Activated T-helper 1 cell treated with anti-CD3 and anti-CD28 coated beads, Interleukin-12 subunit alpha, Interleukin-12 subunit beta, Interleukin-2, Interleukin-4 antibody, amounts not matched to agents 30 ng/mL and 10 ng/mL and 1 ng/mL, durations not matched to agents 14 hours and 24 hours and 36 hours (primary cell): ENCODE measurements around the gene SEMA6D. TPM values are rescaled to one million over a fixed set of nuclear protein-coding genes. Genes with fewer than 3 reads are reported as not detected.

ENCODE experiments used
- DNase-seq: peaks from one replicate; pipeline ENCODE4 v3.0.0; 2021; ENCODE audit warnings: low spot score
- H3K27ac Mint-ChIP-seq: one replicate; pipeline ENCODE4 v1.8.0; 2021; ENCODE audit warnings: mild to moderate bottlenecking, mixed read lengths
- H3K27me3 Mint-ChIP-seq: one replicate; pipeline ENCODE4 v1.8.0; 2022; ENCODE audit warnings: mild to moderate bottlenecking, moderate library complexity, mixed read lengths; ENCODE audit not compliant: insufficient read depth
- H3K36me3 Mint-ChIP-seq: one replicate; pipeline ENCODE4 v1.8.0; 2021; ENCODE audit warnings: low read depth, mixed read lengths
- H3K4me1 Mint-ChIP-seq: one replicate; pipeline ENCODE4 v1.8.0; 2021; ENCODE audit warnings: low read depth, mixed read lengths
- H3K4me3 Mint-ChIP-seq: one replicate; pipeline ENCODE4 v1.8.0; 2021; ENCODE audit warnings: mild to moderate bottlenecking, moderate library complexity, mixed read lengths
- H3K9me3 Mint-ChIP-seq: one replicate; pipeline ENCODE4 v1.8.0; 2021; ENCODE audit warnings: mixed read lengths
- intact Hi-C: fragments of 100-400 bp; cut with micrococcal nuclease; formaldehyde crosslinking; loops from one replicate; pipeline ENCODE4 v1.15.1; 2024
- total RNA-seq: library from RNA; stranded (reverse); gene quantifications from 2 replicates; pipeline ENCODE4 v1.2.3, GENCODE V29; 2022

The SEMA6D gene
- total RNA-seq, 1 donor from 2014 or later, result not detected

DNA sequence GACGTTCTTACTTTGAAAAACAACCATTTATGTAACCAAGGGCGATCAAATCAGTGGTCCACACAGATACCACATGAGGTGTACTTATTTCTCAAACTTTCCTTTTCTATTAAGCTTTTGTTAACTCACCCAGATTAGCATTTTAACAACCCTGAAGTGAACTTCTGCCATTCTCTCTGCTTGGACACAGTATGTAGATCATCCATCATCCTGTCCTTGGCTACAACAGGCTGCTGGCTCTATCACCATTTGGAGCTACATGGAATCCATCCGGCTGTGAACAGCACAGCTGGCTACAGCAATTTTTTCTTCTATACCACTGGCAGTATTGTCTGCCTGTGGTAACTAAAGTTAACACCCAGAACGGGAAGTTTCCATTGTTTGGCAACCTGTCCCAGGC, 4.4 kb downstream of the SEMA6D start:
- intact Hi-C loops, result no loop called here
- peaks cover 34% of the 10 kb centered on the region for H3K27me3 Mint-ChIP-seq

DNA sequence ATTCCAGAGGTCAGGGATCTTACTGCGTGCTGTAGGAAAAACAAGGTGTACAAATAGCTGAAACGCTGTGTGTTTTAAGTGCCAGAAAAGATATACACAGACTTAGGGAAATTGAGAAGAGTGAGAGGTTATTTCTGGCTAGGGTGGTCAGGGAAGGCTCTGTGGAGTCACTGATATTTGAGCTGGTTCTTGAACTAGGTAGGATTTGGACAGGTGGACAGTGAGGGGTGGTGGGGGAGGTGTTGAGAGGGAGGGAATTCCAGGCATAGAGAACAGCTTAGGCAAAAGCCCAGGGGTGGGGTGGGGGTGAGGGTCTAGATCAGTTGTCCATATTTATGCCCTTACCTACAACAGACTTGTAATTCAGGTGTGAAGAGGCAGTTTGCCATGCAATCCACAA, 7.0 kb downstream of the SEMA6D start:
- DNase-seq, result no peak
- intact Hi-C loops, result no loop called here
- Mint-ChIP-seq H3K36me3 (no peaks in the 10 kb centered on the region), H3K4me3 (no peak overlapping the region), H3K27me3 (peaks cover 14% of the 10 kb centered on the region), H3K9me3 (no peaks in the 10 kb centered on the region), H3K27ac (no peak overlapping the region), H3K4me1 (no peaks in the 10 kb centered on the region)

More for the DNA sequence above, 4.4 kb downstream of the SEMA6D start:
- Mint-ChIP-seq H3K36me3 (no peaks in the 10 kb centered on the region), H3K4me3 (no peak overlapping the region), H3K4me1 (no peaks in the 10 kb centered on the region), H3K27ac (no peak overlapping the region), H3K9me3 (no peaks in the 10 kb centered on the region)
- DNase-seq, result no peak

- Mint-ChIP-seq H3K4me3 (no peak overlapping the region), H3K36me3 (no peaks in the 10 kb centered on the region), H3K4me1 (no peaks in the 10 kb centered on the region), H3K9me3 (no peaks in the 10 kb centered on the region), H3K27ac (no peak overlapping the region), H3K27me3 (peaks cover 7% of the 10 kb centered on the region)
- intact Hi-C loops, result no loop called here
- DNase-seq, result no peak
These were observed 7.7 kb downstream of the SEMA6D start for GRCh38 chr15:47725051-47725450.

DNA sequence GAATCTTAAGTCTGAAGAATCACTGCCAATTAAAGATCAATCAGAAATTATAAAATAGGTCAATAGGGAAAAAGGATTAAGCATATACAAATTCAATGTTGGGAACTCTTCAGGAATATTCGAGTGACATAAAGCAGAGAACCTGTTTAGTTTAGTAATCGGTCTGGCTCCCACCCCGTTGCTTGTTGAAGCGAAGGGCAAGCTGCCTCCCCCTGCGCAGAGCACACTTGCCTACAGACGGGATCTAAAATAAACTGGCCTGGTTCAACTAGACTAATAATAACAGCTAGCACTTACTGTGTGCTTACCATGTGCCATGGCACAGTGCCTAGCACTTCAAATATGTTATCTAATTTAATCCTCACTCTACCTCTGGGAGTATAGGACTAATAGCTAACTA, 8.6 kb downstream of the SEMA6D start:
- no peaks in the 10 kb centered on the region for H3K36me3 Mint-ChIP-seq
- intact Hi-C loops, result no loop called here
- no peak for DNase-seq
- H3K4me3 Mint-ChIP-seq, result no peak overlapping the region
- no peaks in the 10 kb centered on the region for H3K9me3 Mint-ChIP-seq
- H3K27ac Mint-ChIP-seq, result no peak overlapping the region
- no peaks in the 10 kb centered on the region for H3K27me3 Mint-ChIP-seq
- H3K4me1 Mint-ChIP-seq, result no peaks in the 10 kb centered on the region

DNA sequence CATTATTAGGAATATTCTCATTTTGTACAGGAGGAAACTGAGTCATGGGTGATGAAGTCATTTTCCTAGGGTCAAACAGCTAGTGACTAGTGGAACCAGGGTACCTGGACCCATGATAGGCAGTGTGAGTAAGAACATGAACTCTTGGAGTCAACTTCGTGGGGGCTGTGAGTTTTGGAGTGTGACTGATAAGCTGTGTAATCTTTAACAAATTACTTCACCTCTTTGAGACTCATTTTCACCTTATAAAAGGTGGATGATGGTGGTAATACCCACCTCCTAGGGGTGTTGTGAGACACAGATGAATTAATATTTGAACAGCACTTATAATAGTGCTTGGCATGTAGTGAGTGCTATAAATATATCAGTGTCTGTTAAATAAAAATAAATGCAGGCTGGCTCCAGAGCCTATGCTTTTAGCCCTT, 9.1 kb downstream of the SEMA6D start:
- no peak for DNase-seq
- intact Hi-C loops, result no loop called here
- no peaks in the 10 kb centered on the region for H3K27me3 Mint-ChIP-seq
- no peak overlapping the region for H3K27ac Mint-ChIP-seq
- H3K4me1 Mint-ChIP-seq, result no peaks in the 10 kb centered on the region
- no peaks in the 10 kb centered on the region for H3K36me3 Mint-ChIP-seq
- H3K9me3 Mint-ChIP-seq, result no peaks in the 10 kb centered on the region
- H3K4me3 Mint-ChIP-seq, result no peak overlapping the region

DNA sequence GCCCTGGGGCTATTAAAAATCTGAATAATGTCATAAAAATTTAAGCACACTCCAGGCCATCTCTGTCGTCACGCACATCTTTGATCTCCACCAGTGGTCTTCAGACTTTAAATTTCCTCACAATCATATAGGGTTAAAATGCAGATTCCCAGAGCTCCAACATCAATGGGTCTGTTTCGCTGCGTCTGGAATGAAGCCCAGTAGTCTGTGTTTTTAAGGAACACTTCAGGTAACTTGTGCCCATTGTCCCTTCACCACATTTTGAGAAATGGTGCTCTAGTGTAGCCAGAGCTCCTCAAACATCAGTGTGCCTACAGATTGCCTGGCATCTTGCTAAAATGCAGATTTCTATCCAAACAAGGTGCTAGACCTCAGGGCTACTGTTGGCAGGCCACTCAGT, 9.8 kb downstream of the SEMA6D start:
- Mint-ChIP-seq H3K4me1 (no peaks in the 10 kb centered on the region), H3K4me3 (no peak overlapping the region), H3K27ac (no peak overlapping the region), H3K9me3 (no peaks in the 10 kb centered on the region), H3K36me3 (no peaks in the 10 kb centered on the region), H3K27me3 (no peaks in the 10 kb centered on the region)
- intact Hi-C loops, result no loop called here
- no peak for DNase-seq

- no peak overlapping the region for H3K4me3 Mint-ChIP-seq
- H3K27ac Mint-ChIP-seq, result no peak overlapping the region
- H3K36me3 Mint-ChIP-seq, result no peaks in the 10 kb centered on the region
These were observed 10.4 kb downstream of the SEMA6D start for GRCh38 chr15:47727676-47728075.

GRCh38 chr15:47728426-47728825, 11.1 kb downstream of the SEMA6D start:
- no peaks in the 10 kb centered on the region for H3K9me3 Mint-ChIP-seq

More at GRCh38 chr15:47727676-47728075, 10.4 kb downstream of the SEMA6D start:
- Mint-ChIP-seq H3K9me3 (no peaks in the 10 kb centered on the region), H3K27me3 (no peaks in the 10 kb centered on the region), H3K4me1 (no peaks in the 10 kb centered on the region)
- DNase-seq, result no peak
- intact Hi-C loops, result no loop called here

DNA sequence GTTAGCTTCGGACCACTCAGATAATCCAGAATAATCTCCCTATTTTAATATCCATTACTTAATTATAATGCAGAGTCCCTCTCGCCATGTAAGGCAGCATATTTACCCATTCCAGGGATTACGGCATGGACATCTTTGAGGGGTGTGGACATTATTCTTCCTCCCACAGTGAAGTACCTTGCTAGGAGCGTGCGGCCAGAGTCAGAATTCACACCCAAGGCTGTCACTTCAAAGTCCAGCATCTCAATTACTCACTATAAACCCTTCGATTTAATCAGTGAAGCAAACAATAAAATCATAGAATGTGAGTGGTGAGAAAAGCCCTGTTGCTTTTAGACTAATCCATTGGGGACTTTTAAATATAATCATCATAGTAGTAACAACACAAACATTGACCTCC, 11.6 kb downstream of the SEMA6D start:
- Mint-ChIP-seq H3K4me3 (no peak overlapping the region), H3K27me3 (no peaks in the 10 kb centered on the region), H3K27ac (no peak overlapping the region), H3K4me1 (no peaks in the 10 kb centered on the region), H3K36me3 (no peaks in the 10 kb centered on the region), H3K9me3 (no peaks in the 10 kb centered on the region)
- no peak for DNase-seq
- intact Hi-C loops, result no loop called here

More at GRCh38 chr15:47728426-47728825, 11.1 kb downstream of the SEMA6D start:
- Mint-ChIP-seq H3K4me1 (no peaks in the 10 kb centered on the region), H3K36me3 (no peaks in the 10 kb centered on the region), H3K27ac (no peak overlapping the region), H3K4me3 (no peak overlapping the region), H3K27me3 (no peaks in the 10 kb centered on the region)
- intact Hi-C loops, result no loop called here
- DNase-seq, result no peak

- intact Hi-C loops, result no loop called here
- H3K4me3 Mint-ChIP-seq, result no peak overlapping the region
- no peak overlapping the region for H3K27ac Mint-ChIP-seq
- no peaks in the 10 kb centered on the region for H3K27me3 Mint-ChIP-seq
- H3K36me3 Mint-ChIP-seq, result no peaks in the 10 kb centered on the region
- no peak for DNase-seq
- no peaks in the 10 kb centered on the region for H3K4me1 Mint-ChIP-seq
- H3K9me3 Mint-ChIP-seq, result no peaks in the 10 kb centered on the region
These were observed 13.9 kb downstream of the SEMA6D start for GRCh38 chr15:47731230-47731629.

GRCh38 chr15:47732248-47732647, 14.9 kb downstream of the SEMA6D start:
- H3K4me1 Mint-ChIP-seq, result no peaks in the 10 kb centered on the region
- H3K4me3 Mint-ChIP-seq, result no peak overlapping the region
- no peaks in the 10 kb centered on the region for H3K9me3 Mint-ChIP-seq
- no peak overlapping the region for H3K27ac Mint-ChIP-seq
- no peak for DNase-seq
- H3K27me3 Mint-ChIP-seq, result peaks cover 1% of the 10 kb centered on the region
- H3K36me3 Mint-ChIP-seq, result no peaks in the 10 kb centered on the region
- intact Hi-C loops, result no loop called here

- H3K9me3 Mint-ChIP-seq, result no peaks in the 10 kb centered on the region
- DNase-seq, result no peak
- intact Hi-C loops, result no loop called here
- H3K4me3 Mint-ChIP-seq, result no peak overlapping the region
- no peak overlapping the region for H3K27ac Mint-ChIP-seq
- no peaks in the 10 kb centered on the region for H3K4me1 Mint-ChIP-seq
- H3K36me3 Mint-ChIP-seq, result no peaks in the 10 kb centered on the region
- H3K27me3 Mint-ChIP-seq, result peaks cover 1% of the 10 kb centered on the region
These were observed 15.8 kb downstream of the SEMA6D start for GRCh38 chr15:47733085-47733484.

GRCh38 chr15:47736143-47736786, 19.0 kb downstream of the SEMA6D start:
- intact Hi-C loops, result no loop called here
- H3K27ac Mint-ChIP-seq, result no peak overlapping the region
- DNase-seq, result no peak
- no peaks in the 10 kb centered on the region for H3K9me3 Mint-ChIP-seq
- H3K4me1 Mint-ChIP-seq, result no peaks in the 10 kb centered on the region
- peaks cover 1% of the 10 kb centered on the region for H3K27me3 Mint-ChIP-seq
- no peaks in the 10 kb centered on the region for H3K36me3 Mint-ChIP-seq
- no peak overlapping the region for H3K4me3 Mint-ChIP-seq

- no peaks in the 10 kb centered on the region for H3K36me3 Mint-ChIP-seq
- no peak for DNase-seq
- intact Hi-C loops, result no loop called here
- H3K27me3 Mint-ChIP-seq, result peaks cover 1% of the 10 kb centered on the region
- no peak overlapping the region for H3K4me3 Mint-ChIP-seq
- no peaks in the 10 kb centered on the region for H3K9me3 Mint-ChIP-seq
- no peak overlapping the region for H3K27ac Mint-ChIP-seq
- H3K4me1 Mint-ChIP-seq, result no peaks in the 10 kb centered on the region
These were observed 20.2 kb downstream of the SEMA6D start for GRCh38 chr15:47737477-47737876.
